DMS114 treated with DMSO at 0.1 percent for 48 hours (cell line): ENCODE data around the gene CLASP2.
"Not testable (repeated sequence)": the region's sequence is repeated elsewhere in the genome, so short reads cannot be mapped to it uniquely, and the experiment has no call there.

Experiments
- DNase-seq: peaks from one replicate; lab custom pipeline; 2025; ENCODE audit not compliant: unreplicated experiment; lab: John Stamatoyannopoulos, UW

The CLASP2 gene

DNA sequence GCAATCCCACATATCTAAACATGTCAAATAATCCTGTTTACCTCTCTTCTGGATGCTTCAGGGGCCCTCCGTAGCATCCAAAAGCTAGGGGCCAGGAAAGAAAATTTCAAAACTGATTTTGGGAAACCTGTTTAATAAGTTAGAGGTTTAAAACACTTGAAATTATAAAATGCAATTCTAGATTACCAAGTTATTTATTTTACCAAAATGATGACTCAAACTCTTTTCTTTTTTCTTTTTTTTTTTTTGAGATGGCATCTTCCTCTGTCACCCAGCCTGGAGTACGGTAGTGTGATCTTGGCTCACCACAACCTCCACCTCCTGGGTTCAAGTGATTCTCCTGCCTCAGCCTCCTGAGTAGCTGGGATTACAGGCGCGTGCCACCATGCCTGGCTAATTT lies 258.5 kb downstream of the CLASP2 start:
- DNase-seq: not testable (repeated sequence)

DNA sequence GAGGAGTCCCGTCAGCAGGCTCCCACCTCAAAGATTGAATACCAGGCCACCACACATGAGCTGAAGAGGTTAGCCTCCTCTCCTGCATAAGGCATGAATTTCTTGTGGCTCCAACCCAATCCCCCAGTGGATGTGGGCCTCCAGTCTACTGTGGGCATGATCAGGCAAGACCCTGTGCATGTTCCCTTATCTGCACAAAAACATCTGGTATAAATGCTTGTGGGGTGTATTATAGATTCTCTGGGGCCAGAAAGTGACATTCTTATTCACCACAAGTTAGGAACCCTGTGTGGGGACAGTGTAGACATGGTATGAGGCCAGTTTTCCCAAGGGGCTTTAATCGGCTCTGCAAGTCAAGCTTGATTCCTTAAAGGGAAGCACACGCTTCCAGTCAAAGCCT lies 259.6 kb downstream of the CLASP2 start:
- DNase-seq: no peak

DNA sequence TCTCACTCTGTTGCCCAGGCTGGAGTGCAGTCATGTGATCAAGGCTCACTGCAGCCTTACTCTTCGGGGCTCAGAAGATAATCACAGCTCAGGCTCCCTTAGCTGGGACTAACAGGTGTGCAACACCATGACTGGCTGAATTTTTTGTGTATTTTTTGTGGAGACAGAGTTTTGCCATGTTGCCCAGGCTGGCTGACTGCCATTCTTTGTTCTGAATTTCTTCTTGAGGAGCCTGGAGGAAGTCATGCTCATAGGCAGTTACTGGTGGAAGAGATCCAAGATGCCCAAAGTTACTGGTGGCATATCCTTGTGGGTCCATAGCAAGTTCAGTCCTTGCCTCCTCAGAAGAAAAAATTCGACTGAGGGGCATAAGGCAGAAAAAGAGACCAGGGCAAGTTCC lies 261.3 kb downstream of the CLASP2 start:
- DNase-seq: no peak

DNA sequence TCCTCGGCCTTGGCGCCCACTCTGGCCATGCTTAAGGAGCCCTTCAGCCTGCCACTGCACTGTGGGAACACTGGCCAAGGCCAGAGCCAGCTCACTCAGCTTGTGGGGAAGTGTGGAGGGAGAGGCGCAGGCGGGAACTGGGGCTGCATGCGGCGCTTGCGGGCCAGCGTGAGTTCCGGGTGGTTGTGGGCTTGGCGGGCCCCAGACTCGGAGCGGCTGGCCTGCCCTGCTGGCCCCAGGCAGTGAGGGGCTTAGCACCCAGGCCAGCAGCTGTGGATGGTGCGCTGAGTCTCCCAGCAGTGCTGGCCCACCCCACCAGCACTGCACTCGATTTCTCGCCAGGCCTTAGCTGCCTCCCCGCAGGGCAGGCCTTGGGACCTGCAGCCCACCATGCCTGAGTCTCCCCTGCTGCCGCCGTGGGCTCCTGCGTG lies 264.7 kb downstream of the CLASP2 start:
- no peak for DNase-seq

DNA sequence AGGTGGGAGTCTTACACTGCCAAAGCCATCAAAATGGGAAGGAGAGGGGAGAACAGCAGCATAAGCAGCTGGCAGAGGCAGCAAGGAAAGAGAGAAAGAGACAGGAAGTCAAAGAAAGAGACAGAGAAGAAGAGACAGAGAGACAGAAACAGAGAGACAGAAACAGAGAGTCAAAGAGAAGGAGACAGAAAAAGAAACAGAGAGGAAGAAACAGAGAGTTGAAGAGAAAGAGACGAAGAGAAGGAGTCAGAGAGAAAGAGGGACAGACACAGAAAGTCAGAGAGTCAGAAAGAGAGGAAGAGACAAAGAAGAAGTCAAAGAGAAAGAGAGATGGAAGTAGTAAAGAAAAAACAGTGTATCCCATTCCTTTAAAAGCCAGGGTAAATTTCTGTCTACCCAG lies 266.1 kb downstream of the CLASP2 start:
- not testable (repeated sequence) for DNase-seq

GRCh38 chr3:33447958-33448357 lies 270.1 kb downstream of the CLASP2 start:
- no peak for DNase-seq

DNA sequence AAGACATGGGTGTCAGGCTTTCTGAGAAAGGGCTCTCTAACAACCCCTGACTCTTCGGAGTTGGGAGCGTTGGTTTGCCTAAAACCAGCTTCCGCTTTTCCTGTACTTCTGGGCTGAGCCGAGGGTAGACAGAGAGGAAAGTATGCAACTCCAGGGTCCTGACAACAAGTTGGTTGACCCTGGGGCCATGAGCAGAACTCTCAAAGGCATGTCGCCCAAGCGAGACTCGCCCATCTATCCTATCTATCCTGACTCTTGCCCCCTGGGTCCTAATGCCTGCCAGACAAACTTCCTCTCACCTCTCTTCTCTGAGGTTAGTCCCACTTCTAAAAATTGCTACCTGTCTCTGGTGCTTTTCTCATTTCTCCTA lies 270.8 kb downstream of the CLASP2 start:
- DNase-seq: not testable (repeated sequence)
